Liver (tissue), 3 donors: Measurements from ENCODE around the gene KCTD16.

Source experiments
- JUND ChIP-seq, 2 donors: IDR thresholded peaks; 2 replicates each; pipeline ENCODE4 v1.6.1; 2016; ENCODE audit warnings: antibody characterized with exemption in 2 of 2
- NR2F2 ChIP-seq: IDR thresholded peaks from 2 replicates; pipeline ENCODE4 v1.6.1; 2016; ENCODE audit warnings: antibody characterized with exemption
- RAD21 ChIP-seq, 2 donors: IDR thresholded peaks; 2 replicates each; pipeline ENCODE4 v1.6.1; 2016; ENCODE audit warnings: antibody characterized with exemption in 2 of 2, mild to moderate bottlenecking in 2 of 2
- RXRA ChIP-seq, 2 donors: IDR thresholded peaks; 2 replicates each; pipeline ENCODE4 v1.6.1; 2017 to 2018; ENCODE audit warnings: antibody characterized with exemption in 2 of 2, mild to moderate bottlenecking in 1 of 2
- SP1 ChIP-seq: IDR thresholded peaks from 2 replicates; pipeline ENCODE4 v1.6.1; 2018; ENCODE audit warnings: antibody characterized with exemption, mild to moderate bottlenecking
- TAF1 ChIP-seq: conservative IDR thresholded peaks from 2 replicates; pipeline ENCODE4 v1.6.1; 2016; ENCODE audit warnings: antibody characterized with exemption, mild to moderate bottlenecking
- YY1 ChIP-seq: IDR thresholded peaks from 2 replicates; pipeline ENCODE4 v1.6.1; 2016; ENCODE audit warnings: antibody characterized with exemption, mild to moderate bottlenecking
- TF ChIP-seq, protein P1 (sequence below): fragments of 150-350 bp; IDR thresholded peaks from 2 replicates; pipeline ENCODE4 v1.5.1; 2017; ENCODE audit warnings: improper control_type of control experiment, low read depth, low read length; ENCODE audit not compliant: missing input control
- TF ChIP-seq, protein P2 (sequence below): IDR thresholded peaks from 2 replicates; pipeline ENCODE4 v1.6.1; 2016; ENCODE audit warnings: antibody characterized with exemption
- TF ChIP-seq, protein P3 (sequence below): IDR thresholded peaks from 2 replicates; pipeline ENCODE4 v1.6.1; 2016; ENCODE audit warnings: antibody characterized with exemption, mild to moderate bottlenecking
- TF ChIP-seq, protein P4 (sequence below): IDR thresholded peaks from 2 replicates; pipeline ENCODE4 v1.6.1; 2016; ENCODE audit warnings: antibody characterized with exemption
- donor health status: healthy.
- donor health status: healthy.

DNA sequence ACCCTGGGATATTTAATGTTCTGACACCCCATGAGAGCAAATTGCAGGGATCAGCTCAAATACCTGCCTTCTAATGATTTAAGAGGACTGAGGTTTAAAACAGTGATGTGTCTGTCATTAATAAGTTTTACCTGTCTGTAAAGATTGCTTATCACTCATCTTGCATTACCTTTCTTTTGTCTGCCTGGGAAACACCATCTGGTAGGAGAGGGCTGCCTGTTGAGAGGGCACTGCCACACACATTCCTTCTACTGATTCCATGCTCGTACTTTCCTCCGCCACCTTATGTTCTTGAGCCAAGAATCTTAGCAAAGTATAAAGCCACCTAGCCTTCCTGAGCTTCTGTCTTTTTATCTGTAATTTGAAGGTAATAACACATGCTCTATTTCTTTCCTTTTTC lies 118.6 kb downstream of the KCTD16 start:
- TF ChIP-seq RAD21 (IDR thresholded peaks at IDR 0.05) (no peak), TAF1 (no peak), RXRA (IDR thresholded peaks at IDR 0.05) (no peak), YY1 (no peak), NR2F2 (no peak), SP1 (no peak), JUND (IDR thresholded peaks at IDR 0.05) (no peak)
- TF ChIP-seq, protein P1, sequence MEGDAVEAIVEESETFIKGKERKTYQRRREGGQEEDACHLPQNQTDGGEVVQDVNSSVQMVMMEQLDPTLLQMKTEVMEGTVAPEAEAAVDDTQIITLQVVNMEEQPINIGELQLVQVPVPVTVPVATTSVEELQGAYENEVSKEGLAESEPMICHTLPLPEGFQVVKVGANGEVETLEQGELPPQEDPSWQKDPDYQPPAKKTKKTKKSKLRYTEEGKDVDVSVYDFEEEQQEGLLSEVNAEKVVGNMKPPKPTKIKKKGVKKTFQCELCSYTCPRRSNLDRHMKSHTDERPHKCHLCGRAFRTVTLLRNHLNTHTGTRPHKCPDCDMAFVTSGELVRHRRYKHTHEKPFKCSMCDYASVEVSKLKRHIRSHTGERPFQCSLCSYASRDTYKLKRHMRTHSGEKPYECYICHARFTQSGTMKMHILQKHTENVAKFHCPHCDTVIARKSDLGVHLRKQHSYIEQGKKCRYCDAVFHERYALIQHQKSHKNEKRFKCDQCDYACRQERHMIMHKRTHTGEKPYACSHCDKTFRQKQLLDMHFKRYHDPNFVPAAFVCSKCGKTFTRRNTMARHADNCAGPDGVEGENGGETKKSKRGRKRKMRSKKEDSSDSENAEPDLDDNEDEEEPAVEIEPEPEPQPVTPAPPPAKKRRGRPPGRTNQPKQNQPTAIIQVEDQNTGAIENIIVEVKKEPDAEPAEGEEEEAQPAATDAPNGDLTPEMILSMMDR = no peak
- TF ChIP-seq, protein P2, sequence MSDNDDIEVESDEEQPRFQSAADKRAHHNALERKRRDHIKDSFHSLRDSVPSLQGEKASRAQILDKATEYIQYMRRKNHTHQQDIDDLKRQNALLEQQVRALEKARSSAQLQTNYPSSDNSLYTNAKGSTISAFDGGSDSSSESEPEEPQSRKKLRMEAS = no peak
- TF ChIP-seq, protein P3, sequence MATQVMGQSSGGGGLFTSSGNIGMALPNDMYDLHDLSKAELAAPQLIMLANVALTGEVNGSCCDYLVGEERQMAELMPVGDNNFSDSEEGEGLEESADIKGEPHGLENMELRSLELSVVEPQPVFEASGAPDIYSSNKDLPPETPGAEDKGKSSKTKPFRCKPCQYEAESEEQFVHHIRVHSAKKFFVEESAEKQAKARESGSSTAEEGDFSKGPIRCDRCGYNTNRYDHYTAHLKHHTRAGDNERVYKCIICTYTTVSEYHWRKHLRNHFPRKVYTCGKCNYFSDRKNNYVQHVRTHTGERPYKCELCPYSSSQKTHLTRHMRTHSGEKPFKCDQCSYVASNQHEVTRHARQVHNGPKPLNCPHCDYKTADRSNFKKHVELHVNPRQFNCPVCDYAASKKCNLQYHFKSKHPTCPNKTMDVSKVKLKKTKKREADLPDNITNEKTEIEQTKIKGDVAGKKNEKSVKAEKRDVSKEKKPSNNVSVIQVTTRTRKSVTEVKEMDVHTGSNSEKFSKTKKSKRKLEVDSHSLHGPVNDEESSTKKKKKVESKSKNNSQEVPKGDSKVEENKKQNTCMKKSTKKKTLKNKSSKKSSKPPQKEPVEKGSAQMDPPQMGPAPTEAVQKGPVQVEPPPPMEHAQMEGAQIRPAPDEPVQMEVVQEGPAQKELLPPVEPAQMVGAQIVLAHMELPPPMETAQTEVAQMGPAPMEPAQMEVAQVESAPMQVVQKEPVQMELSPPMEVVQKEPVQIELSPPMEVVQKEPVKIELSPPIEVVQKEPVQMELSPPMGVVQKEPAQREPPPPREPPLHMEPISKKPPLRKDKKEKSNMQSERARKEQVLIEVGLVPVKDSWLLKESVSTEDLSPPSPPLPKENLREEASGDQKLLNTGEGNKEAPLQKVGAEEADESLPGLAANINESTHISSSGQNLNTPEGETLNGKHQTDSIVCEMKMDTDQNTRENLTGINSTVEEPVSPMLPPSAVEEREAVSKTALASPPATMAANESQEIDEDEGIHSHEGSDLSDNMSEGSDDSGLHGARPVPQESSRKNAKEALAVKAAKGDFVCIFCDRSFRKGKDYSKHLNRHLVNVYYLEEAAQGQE = no peak
- TF ChIP-seq, protein P4, sequence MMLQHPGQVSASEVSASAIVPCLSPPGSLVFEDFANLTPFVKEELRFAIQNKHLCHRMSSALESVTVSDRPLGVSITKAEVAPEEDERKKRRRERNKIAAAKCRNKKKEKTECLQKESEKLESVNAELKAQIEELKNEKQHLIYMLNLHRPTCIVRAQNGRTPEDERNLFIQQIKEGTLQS = no peak
